Stomach (tissue), 4 donors: ENCODE data around the gene NOS3.

Experiments
- CTCF ChIP-seq, 7 experiments: fragments of 450-650 bp in 4 of 7; fragments of 200-600 bp in 3 of 7; sonication (generic) in 3 of 7; IDR thresholded peaks; one replicate each; pipeline ENCODE4 v1.5.1; 2016 to 2019; ENCODE audit warnings: antibody characterized with exemption in 7 of 7, control low read depth in 2 of 7, mild to moderate bottlenecking in 1 of 7
- POLR2A ChIP-seq, 4 donors: fragments of 450-650 bp; IDR thresholded peaks; one replicate each; pipeline ENCODE4 v1.6.1; 2016; ENCODE audit warnings: antibody characterized with exemption in 4 of 4, control low read depth in 2 of 4, mild to moderate bottlenecking in 1 of 4, moderate library complexity in 1 of 4
- POLR2AphosphoS5 ChIP-seq, 3 donors: sonication (generic); formaldehyde crosslinking; IDR thresholded peaks; one replicate each; pipeline ENCODE4 v1.6.1; 2016; ENCODE audit warnings: antibody characterized with exemption in 3 of 3

- peak in 1 of 4 donors; percentile 43 for TF ChIP-seq POLR2A (IDR thresholded peaks at IDR 0.05)
- peak in 4 of 7 experiments; percentile 15 to 65 (median 44) for TF ChIP-seq CTCF (IDR thresholded peaks at IDR 0.05)
- TF ChIP-seq POLR2AphosphoS5 (IDR thresholded peaks at IDR 0.05): peak; percentile 41 to 68 (median 48)
These were observed 37.5 kb downstream of the NOS3 start, which contains the start of gene ABCB8 for GRCh38 chr7:151028131-151028947.
